GM12872 (cell line): ENCODE data around the gene ISG20L2.

Source experiments
- CTCF ChIP-seq: IDR thresholded peaks from 3 replicates; pipeline ENCODE4 v1.5.1; 2011; ENCODE audit warnings: low read depth, mild to moderate bottlenecking, low read length, moderate library complexity; ENCODE audit not compliant: insufficient read depth

Gene ISG20L2

GRCh38 chr1:156705918-156706656 is 22.5 kb downstream of the ISG20L2 start:
- TF ChIP-seq CTCF: peak; percentile 76

- TF ChIP-seq CTCF: no peak
Measured at GRCh38 chr1:156705321-156705917, 23.1 kb downstream of the ISG20L2 start, which contains the start of gene CRABP2. CRABP2 (minus strand) TSS chr1:156705583; CDS start chr1:156705446, 137 bp downstream.

DNA sequence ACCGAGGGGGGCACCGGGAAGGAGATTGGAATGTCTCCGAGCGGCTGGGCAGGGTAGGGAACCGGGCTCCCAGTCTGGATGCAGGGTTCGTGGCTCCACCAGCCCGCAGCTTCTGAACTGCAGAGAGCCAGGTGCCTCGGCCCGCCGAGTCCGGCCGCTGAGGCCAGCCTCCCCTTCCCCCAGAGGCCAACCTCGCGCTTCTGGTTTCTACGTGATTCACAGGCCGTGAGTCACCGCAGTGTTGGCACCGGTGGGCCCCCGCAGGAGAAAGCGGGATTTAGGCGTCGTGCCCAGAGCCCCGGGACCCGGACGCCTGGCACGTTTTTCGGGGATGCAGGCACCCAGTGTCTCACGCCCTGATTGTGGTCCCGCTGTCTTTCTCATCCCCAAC is 23.6 kb downstream of the ISG20L2 start:
- no peak for TF ChIP-seq CTCF

GRCh38 chr1:156704166-156704711 is 24.3 kb downstream of the ISG20L2 start:
- no peak for TF ChIP-seq CTCF

DNA sequence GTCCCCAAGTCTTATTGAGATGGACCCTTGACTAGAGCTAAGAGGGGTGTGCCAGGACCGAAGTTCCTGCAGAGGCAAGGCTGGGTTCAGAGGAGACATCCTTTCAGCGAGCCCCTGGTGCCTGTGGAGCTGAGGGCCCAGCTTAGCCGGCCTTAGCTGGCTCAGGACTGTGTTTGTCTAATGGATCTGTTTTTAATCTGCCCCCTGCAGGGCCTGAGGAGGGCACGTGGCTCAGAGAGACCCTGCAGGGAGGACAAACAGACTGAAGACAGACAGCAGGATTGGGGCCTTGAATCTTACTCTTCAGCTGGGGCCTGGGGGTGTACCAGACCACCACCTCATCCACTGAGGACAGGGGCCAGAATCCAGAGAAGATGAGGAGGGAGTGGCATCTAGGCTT is 24.8 kb downstream of the ISG20L2 start:
- TF ChIP-seq CTCF: no peak

DNA sequence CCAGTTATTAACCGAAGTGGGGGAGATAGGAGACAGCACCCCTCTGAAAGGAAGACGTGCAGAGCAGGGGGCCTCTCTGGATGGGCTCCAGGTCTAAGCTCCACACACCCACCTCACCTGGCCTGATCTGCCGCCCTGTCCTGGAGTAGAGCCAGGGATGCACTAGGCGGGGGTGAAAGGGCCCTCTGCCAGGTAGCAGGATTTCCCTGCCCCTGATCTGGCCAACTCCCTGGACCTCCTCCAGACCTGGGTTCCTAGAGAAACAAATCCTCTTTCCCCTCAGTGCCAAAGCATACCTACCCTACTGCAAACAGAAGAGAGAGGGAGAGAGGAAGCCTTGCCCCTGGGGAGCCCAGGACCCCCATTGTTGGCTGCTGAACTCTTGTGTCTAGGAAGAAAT is 25.2 kb downstream of the ISG20L2 start:
- no peak for TF ChIP-seq CTCF

DNA sequence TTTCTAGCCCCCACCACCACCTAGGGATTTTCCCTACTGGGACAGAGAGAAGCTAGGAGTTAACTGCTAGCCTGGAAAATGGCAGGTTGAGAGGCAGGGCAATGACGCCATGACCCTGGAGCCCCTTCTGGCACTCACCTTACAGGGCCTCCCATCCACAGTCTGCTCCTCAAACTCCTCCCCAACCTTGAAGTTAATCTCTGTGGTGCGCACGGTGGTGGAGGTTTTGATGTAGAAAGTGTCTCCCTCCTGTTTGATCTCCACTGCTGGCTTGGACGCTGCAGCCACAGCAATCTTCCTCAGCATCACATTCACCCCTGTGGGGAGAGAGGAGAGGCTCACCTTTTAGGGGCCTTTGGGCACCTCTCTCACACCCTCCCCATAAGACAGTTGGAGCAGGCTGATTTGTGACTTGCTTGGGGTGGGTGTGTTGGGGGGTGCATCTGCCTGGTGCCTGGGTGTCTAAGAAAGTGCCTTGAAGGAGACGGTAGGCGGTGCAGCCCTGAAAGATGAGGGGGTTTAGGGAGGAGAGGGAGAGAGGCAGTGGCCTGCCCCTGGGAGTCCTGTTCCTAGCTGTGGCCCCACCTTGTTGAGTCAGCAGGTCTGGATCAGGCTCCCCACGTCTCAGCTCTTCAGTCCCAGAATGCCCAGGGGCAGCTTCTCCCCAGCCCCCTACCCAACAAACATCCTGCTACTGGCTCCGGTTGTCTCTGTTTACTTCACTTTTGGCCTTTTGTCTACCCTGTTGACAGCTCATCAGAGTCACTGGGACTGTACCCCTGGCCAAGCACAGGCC is 27.6 kb downstream of the ISG20L2 start:
- TF ChIP-seq CTCF: no peak
